Stimulated activated naive CD4-positive, alpha-beta T cell (primary cell): Measurements from ENCODE around the gene ELMOD1.
A peak's percentile ranks its signal among the peaks of the same experiment; 100 is the strongest.

Experiments
- DNase-seq, 6 experiments: peaks; one replicate each; lab custom pipeline; 2025; lab: John Stamatoyannopoulos, UW

Gene ELMOD1

DNA sequence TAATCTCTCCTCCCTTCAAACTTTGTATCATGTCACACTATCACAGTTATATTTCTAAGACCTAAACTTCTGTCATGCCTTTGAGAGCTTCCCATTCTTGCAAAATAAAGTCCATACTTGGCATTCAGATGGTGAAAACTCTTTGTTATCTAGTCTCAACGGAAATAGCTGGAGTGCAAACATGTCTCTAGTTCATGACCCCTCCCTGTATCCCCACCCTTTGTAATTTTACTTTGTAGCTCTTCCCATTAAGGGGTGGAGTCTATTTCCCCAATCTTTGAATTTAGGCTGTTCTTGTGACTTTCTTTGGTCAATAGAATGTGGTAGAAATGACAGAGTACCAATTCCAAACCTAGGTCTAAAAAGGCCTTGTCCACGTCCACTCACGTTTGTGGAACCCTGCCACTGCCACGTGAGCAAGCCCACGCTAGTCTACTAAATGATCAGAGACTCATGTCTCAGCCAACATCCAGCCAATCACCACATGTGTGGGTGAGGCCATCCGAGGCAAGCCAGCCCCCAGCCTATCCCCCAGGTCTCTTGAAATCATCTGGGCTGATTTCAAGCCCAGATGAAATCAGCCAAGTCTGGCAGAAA, 97.5 kb downstream of the ELMOD1 start:
- DNase-seq = no peak

DNA sequence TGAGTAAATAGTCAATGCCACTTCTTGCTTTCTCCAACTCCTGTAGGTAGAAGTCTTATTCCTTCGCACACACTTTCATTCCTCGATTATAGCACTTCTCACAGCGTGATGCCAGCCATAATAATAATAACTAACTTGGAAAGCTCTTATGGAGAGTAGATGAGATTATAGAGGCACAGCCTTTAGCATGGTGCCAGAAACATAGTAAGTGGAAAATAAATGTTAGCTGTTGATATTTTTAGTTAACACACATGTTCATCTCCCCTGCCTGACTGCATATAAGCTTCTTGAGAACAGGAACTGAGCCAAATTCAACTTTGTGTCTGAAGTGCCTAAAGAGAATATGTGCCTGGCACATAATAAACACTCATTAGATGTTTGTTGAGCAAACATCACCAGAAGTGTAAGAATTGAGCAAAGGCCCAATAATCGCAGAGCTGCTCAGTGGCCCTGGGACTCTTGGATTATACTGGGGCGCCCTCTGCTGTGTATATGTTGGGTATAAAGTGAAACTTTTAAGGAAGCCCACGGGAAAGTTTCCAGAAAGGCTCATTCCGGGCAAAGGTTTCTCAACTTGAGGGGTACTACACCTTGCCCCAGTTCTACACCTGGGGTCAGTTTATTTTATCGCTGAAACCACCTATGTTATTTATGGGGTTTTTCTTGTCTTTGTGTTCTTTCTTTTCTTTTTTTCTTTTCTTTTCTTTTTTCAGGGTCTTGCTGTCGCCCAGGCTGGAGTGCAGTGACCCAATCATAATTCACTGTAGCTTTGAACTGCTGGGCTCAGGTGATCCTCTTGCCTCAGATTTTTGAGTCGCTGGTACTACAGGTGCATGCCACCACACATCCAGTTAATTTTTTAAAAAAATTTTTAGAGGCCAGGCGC, 98.6 kb downstream of the ELMOD1 start:
- DNase-seq = peak in 5 of 6 experiments; percentile 22 to 57 (median 25)

DNA sequence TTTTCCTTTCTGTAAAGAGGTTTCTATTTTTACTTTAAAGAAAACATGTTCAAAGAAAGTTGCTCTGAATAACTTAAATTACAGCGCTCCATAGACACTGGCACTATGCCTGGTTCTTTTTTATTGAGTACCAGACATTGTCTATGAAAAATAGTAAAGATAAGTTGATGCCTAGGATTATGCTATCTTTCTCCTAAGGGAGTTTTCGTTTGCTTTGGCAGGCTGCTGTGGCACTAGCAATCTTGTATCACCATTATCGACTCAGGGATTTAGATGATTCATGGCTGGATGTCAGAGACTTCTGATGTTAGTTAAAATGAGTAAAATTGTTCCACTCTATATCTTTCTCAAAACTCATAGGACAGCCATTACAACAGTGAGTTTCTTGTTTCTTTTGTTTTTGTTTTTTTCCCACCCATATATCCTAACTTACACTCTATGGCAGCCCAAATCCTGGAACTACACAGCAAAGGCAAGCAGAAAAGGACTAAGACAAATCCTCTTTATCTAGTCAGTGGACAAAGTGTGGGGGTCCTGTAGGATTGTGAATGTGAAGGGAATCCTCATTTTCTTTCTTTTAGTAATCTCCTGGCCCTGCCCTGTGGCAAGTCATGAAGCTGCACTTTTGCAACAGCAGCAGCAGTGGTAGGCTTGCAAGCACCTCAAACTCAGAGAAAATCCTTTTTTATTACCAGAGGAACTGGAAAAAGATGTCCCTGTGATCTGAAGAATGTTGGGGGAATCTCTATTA, 100.2 kb downstream of the ELMOD1 start:
- no peak for DNase-seq

DNA sequence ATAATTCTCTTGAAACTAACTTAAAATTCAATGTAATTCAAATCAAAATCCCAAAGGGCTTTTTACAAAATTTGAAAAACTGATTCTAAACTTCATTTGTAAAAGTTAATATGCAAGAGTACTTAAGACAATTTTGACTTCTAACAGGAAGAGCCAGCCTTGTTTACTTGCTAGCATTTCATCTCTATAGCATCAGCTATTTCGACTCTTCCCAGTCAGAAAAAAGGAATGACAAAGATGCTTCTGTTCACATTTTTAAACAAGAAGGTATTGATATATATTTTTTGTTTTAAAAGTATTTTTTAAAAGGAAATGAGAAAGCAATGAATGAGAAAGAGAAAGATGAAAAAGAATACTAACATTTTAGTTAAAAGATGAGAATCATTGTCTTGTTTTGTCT, 104.5 kb downstream of the ELMOD1 start:
- no peak for DNase-seq

DNA sequence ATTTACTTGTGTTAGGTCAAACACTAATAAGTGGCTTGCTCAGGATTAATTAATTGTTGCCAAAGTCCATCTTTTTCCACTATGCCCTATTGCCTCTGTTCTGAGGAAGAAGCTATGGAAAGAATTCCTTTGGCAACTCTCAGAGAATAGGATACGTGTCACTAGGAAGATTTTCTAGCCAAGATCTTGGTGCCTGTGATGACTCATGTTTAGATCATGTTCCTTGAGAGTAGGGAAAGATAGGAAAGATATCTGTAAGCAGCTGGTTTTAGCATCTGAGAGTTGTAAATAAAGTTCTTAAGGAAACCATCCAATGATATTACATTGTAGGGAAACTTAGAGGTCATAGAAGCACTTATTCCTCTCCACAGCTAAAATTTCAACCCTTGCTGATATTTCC, 105.2 kb downstream of the ELMOD1 start:
- no peak for DNase-seq

DNA sequence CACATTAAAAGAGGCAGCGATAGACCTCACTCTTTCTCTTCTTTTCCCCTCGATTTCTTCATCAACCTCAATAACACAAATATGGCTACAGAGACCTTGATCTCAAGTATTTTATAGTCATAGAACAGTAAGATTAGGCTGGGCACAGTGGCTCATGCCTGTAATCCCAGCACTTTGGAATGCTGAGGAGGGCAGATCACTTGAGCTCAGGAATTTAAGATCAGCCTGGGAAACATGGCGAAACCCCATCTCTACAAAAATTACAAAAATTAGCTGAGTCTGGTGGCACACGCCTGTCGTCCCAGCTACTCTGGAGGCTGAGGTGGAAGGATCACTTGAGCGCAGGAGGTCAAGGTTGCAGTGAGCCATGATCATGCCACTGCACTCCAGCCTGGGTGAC, 106.3 kb downstream of the ELMOD1 start:
- no peak for DNase-seq

DNA sequence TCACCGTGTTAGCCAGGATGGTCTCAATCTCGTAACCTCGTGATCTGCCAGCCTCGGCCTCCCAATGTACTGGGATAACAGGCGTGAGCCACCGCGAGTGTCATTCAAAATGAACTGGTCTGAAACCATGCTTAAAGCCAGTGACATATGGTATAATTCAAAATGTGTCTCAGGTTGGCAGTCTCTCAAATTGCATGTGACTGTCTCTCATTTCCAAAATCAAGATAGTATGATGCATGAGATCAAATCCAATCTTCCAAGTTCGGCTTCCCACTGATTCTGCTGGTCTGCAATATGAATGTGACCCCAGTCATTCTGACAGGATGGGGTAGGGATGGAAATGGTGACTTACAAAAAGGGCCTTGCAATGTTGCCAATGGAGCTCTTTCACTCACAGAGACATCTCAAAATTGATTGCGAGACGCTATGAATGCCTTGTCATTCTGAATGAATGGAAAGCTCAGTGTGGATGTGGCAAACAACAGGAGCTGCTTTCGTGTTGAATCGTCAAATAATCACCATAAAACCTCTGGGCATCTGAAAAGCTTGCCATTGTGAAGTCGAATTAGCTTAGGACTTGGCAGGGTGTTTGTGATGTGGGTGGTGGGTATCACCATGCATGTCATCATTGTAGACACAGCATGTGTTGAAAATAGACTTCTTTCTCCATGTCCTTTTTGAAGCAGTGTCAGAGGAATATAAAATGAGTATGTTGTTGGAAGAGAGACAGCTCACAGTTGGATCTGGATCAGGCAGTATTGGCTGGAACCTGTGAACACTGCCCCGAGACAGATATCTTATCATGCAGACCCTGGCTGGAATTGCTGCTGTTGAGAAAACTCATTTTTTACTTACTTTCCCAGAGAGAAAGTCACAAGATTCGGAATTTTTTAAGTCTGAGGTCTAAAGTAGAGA, 108.7 kb downstream of the ELMOD1 start:
- no peak for DNase-seq

DNA sequence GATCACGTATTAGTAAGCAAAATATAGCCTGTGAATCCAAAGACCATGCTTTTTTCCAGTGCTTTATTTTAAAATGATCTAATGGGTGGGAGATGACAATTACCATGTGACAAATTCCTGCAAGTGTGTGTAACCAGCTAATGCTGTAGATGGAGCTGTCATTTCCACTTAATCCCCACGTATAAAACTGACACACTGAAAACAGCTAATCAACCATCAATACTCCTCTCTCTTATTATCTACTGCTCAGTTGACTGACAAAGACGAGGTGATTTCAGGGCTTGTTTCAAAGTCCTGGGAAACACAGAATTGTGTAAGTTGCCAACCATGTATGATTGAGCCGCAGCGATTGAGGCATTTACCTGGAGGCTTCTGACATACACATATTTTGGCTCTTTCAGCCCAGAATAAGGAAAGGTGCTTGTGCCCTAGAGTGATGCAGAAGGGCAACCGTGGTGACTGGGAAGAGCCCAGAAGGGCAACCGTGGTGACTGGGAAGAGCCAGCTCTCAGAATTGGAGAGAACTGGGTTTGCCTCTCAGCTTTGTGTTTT, 111.2 kb downstream of the ELMOD1 start:
- no peak for DNase-seq

DNA sequence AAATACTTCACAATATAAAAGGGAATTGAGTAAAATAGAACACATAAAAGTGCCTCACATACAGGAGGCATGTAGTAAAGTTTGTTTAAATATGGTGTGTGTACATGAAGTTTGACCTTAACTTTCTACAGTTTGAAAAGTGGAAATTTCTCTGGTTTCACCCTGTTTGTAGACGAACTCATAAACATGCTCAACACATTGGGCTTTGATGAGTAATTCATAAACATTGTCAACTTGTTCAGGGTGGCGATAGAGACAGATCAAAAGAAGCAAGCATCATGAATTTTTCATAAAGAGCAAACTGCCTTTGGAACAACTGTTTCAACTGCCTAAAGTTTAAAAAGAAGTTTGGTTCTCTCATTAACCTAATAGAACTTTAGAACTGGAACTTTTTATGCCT, 111.8 kb downstream of the ELMOD1 start:
- no peak for DNase-seq

DNA sequence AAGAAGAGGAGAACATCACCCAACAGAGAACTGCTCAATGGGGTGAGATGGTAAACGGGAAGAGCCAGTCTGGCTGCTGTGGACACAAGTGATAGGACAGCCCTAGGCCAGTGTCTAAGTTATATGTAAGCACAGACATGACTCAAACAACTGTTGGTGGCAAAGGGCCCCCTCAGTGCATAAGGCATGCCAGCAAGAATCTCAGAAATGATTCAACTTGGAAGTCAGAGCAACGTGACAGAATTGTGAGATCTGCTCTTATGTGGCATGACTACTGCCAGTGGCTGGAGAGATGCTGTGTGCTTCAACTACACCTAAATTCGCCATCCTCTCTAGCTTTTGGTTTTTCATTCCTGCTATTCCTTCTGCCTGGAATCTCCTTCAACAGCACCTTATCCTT, 113.5 kb downstream of the ELMOD1 start:
- no peak for DNase-seq

DNA sequence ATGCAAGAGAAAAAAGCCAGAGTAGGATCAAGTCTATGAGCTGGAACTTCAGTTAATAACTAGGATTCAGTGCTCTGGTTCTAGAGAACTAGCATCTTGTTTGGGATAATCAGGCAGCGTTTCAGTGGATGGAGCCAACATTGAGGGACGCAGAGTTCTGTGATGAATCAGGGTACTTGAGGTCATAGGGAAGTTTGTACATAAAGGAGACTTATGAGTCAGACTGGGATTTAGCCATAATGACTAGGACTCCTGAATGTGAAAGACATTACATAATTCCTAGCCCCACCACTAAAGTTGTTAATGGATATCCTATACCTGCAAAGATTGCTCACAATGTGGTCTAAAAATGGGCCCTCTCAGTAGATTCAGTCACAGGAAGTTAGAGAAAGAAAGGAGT, 114.1 kb downstream of the ELMOD1 start:
- DNase-seq = no peak

DNA sequence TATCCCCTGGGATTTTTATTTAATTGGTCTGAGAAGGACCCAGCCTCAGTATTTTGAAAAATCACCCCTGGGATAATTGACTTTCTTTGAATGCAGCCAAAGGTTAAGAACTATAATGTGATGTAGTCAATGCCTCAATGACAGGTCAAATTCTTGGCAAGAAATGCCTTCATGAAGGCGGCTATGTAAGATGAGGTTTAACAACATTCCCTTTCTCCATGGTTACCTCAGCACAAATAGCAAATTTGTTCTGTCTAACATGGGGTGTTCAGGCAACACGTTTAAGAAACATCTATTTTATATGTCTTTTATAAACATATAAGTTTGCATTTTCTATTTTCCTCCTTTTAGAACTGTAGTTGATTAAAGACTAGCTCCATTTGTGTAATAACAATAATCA, 115.6 kb downstream of the ELMOD1 start:
- DNase-seq = no peak

DNA sequence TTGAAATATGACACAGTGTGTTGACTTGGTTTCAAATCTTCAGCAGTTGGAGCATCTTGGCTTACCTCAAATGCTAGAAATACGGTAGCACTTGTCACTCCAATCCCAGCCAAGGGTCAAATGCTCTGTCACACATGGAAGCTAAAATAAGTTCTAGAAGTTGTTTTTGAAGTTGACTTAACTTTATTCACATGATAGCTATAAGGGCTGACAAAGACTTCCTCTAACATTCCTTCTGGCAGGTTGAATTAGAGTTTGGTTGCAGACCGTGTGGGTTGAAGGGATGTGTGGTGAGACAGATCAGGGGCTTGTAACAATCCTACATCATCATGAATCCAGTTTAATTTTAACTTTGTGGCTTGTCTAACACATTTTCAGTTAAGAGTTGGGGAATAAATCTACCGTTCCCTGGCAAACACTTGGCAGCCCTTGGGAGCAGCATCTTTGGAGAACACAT, 116.3 kb downstream of the ELMOD1 start:
- DNase-seq = no peak

DNA sequence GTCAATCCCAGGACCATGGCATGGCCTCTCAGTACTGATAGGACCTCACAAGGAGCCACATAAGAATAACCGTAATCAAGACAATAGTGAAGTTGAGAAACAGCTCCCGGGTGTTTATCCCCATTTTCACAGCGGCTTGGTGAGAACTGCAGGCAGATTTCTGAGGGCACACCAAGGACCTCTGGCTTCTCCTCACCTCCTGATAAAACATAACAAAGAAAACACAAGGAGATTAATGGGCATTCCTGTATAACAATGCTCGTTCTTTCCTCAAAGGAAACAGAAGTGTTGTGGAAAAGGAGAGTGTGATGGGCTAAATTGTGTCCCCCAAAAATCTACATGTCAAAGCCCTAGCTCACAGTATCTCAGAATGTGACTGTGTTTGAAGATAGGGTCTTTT, 116.9 kb downstream of the ELMOD1 start:
- no peak for DNase-seq

DNA sequence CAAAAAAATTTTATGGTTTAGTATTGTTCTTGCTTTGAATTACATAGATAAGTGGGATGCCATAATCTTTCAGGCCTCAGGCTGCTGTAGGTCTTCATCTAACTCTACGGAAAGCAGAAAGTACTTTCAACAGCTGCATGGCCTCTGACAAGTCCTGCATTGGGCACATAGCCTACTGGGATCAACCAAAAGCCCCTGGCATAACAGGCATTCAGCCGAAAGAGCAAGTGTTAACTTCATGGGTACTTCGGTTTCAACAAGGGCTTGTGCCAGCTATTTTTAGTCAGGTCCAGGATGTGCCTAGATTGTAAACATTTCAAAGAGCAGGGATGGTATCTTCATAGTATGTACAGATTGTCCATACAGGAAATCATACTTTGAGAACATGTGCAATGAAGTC, 117.8 kb downstream of the ELMOD1 start:
- no peak for DNase-seq

DNA sequence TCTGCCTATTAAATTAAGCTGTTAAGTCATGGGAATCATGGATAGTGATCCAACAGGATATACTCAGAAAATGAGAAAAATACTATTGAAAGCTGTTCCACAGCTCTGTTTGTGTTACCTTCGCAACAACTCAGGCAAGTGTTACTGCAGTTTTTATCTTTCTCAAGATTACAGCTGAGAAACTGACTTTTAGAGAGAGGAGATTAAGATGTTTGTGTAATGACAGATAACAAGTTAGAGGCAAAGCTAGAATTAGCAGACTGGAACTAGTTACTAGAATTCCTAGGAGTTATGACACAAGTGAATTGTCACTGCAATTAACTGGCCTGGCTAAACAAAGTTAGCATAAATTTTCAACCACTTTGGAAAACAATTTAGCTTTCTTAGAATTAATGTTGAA, 119.4 kb downstream of the ELMOD1 start:
- no peak for DNase-seq

DNA sequence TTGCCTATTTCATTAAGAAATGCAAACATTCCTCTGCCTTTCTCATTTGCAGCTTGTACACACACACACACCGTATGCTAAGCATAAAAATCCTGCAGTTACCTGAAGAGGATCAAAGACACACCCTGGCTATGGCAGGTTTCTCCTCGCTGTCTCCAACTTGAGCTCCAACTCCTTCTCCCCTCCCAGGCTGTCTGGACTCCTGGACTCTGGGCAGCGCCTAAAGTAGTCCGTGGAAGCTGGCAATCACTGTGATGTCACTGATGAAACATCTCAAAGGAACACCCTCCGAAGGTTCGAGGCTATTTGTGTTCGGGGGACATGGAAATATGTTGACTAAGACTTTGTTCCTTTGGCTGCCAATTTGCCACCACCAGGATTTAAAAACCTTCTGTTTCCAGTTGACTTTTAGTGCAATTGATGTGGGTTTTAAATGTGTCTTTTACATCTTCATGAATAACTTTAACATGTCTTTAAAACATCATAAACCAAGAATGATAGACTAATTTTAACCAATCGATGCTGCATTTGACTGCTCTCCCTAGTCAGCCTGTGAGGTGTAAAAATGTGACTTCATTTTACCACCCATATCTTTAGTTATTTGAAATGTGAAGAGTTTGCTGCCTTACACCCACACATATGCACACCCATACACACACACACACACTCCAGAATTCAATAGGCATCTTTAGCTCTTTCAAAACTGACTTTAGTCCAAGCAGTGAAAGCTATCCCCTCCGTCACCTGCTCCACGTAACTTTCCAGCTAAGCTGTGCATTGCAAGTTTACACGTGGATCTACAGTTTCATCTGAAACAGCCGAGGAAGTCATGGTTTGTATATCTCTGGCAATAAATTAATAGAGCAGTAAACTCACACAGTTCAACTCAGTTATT, 121.2 kb downstream of the ELMOD1 start, which contains the start of gene SLN:
Gene SLN (minus strand): TSS at position 196 of the 895 bp plus-strand sequence.
- DNase-seq = no peak

DNA sequence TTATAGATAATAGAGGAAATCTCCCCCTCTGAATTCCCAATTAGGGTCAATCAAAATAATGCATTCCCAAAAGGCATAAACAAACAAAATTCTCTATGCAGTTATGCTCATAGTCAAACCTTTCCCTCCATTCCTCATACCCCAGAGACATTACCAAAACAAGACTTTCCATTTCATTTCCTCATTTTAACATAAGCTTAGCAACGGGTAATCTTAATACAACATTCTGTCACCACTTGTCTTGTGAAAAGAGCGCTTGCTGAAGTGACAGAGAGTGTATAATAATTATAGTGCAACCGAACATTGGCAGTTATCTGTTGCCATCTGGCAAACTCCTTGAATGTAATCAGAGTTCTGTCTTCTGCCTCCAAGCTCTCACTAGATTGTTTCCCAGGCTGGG, 122.1 kb downstream of the ELMOD1 start:
- no peak for DNase-seq
